HCT116 (cell line): ENCODE data around the gene ZFHX3. TPM values are rescaled to one million over a fixed set of nuclear protein-coding genes. Genes with fewer than 3 reads are reported as not detected.

Source experiments
- ATAC-seq: fragments of 200-7000 bp; cut with Tn5 transposase; 2 replicates; pipeline ENCODE4 v1.9.1; 2020; ENCODE audit warnings: mild to moderate bottlenecking, moderate library complexity
- BruUV-seq: library from RNA; stranded (reverse); fragments of 400-500 nt; replicated peaks from 2 replicates; lab custom pipeline; 2021; lab: Mats Ljungman, UMichigan
- CTCF ChIA-PET: fragments of 300-600 bp; sonication (Branson Sonifier 250); formaldehyde crosslinking; loops from one replicate; lab custom pipeline; 2021; ENCODE audit warnings: antibody characterized with exemption; lab: Charles Lee
- POLR2A ChIA-PET: fragments of 300-600, 350-600 bp; sonication (Branson Sonifier 250); formaldehyde crosslinking; loops from one replicate; lab custom pipeline; 2021; ENCODE audit warnings: antibody characterized with exemption; lab: Charles Lee
- RAD21 ChIA-PET, 2 experiments: fragments of 300-600 bp; sonication (Branson Sonifier 250); formaldehyde crosslinking; loops; one replicate each; lab custom pipeline; 2023; ENCODE audit warnings: low total read pairs in 2 of 2; ENCODE audit not compliant: uncharacterized antibody in 2 of 2, unreplicated experiment in 2 of 2, low non-redundant PET in 1 of 2; lab: Charles Lee
- DNase-seq: peaks from one replicate; pipeline ENCODE4 v3.0.0-alpha.2; 2010; ENCODE audit warnings: low read depth, low spot score
- H2AFZ ChIP-seq: fragments of 200-600 bp; shearing (Covaris generic), sonication (generic); 2 replicates; pipeline ENCODE4 v1.6.1; 2017; ENCODE audit warnings: low read depth, mixed run types, mixed read lengths, antibody characterized with exemption, low read length; ENCODE audit not compliant: poor library complexity, severe bottlenecking
- H3K27ac ChIP-seq: 2 replicates; pipeline ENCODE4 v1.5.1; 2012; ENCODE audit warnings: low read depth, low read length
- H3K27me3 ChIP-seq: fragments of 200-600 bp; sonication (generic); 2 replicates; pipeline ENCODE4 v1.6.1; 2016; ENCODE audit warnings: mixed run types, low read length, mixed read lengths; ENCODE audit not compliant: insufficient read depth
- H3K36me3 ChIP-seq, 2 experiments: fragments of 200-500 bp in 1 of 2; fragments of 200-600 bp in 1 of 2; sonication (Bioruptor generic) in 1 of 2; sonication (generic) in 1 of 2; 2 replicates each; pipeline versions ENCODE4 v1.5.1 to v1.6.1; 2014 to 2016; ENCODE audit warnings: low read length in 2 of 2, inconsistent platforms in 1 of 2, mixed read lengths in 1 of 2, mixed run types in 1 of 2; ENCODE audit not compliant: insufficient read depth in 2 of 2, control insufficient read depth in 1 of 2
- H3K4me1 ChIP-seq, 2 experiments: fragments of 200-600 bp in 1 of 2; sonication (generic) in 1 of 2; 2 replicates each; pipeline versions ENCODE4 v1.5.1 to v1.6.1; 2012 to 2017; ENCODE audit warnings: low read length in 2 of 2, inconsistent platforms in 1 of 2, mild to moderate bottlenecking in 1 of 2, mixed read lengths in 1 of 2, mixed run types in 1 of 2, moderate library complexity in 1 of 2; ENCODE audit not compliant: insufficient read depth in 2 of 2, control insufficient read depth in 1 of 2
- H3K4me2 ChIP-seq: fragments of 200-600 bp; sonication (generic); 2 replicates; pipeline ENCODE4 v1.6.1; 2017; ENCODE audit warnings: mixed run types, low read length, mixed read lengths
- H3K4me3 ChIP-seq, 2 experiments: fragments of 200-600 bp in 1 of 2; sonication (generic) in 1 of 2; replicated peaks in 1 of 2; 2 replicates each; pipeline ENCODE4 v1.5.1; 2011 to 2016; ENCODE audit warnings: low read length in 2 of 2, control low read depth in 1 of 2, low read depth in 1 of 2, mild to moderate bottlenecking in 1 of 2, mixed read lengths in 1 of 2, mixed run types in 1 of 2
- H3K79me2 ChIP-seq: fragments of 200-600 bp; sonication (generic); 2 replicates; pipeline ENCODE4 v1.6.1; 2017; ENCODE audit warnings: mild to moderate bottlenecking, mixed run types, low read length, moderate library complexity, mixed read lengths; ENCODE audit not compliant: insufficient read depth
- H3K9ac ChIP-seq: fragments of 200-600 bp; sonication (generic); 2 replicates; pipeline ENCODE4 v1.6.1; 2016; ENCODE audit warnings: low read length, mixed read lengths
- H3K9me2 ChIP-seq: fragments of 200-600 bp; sonication (generic), shearing (Covaris generic); 2 replicates; pipeline ENCODE4 v1.6.1; 2017; ENCODE audit warnings: mixed run types, mild to moderate bottlenecking, moderate library complexity; ENCODE audit not compliant: insufficient read depth
- H3K9me3 ChIP-seq, 2 experiments: fragments of 200-500 bp in 1 of 2; fragments of 200-600 bp in 1 of 2; sonication (Bioruptor generic) in 1 of 2; sonication (generic) in 1 of 2; 2 replicates each; pipeline ENCODE4 v1.6.1; 2014 to 2017; ENCODE audit warnings: low read length in 2 of 2, mixed read lengths in 2 of 2, inconsistent platforms in 1 of 2, low read depth in 1 of 2, mild to moderate bottlenecking in 1 of 2, mixed run types in 1 of 2, moderate library complexity in 1 of 2; ENCODE audit not compliant: control insufficient read depth in 1 of 2, insufficient read depth in 1 of 2
- H4K20me1 ChIP-seq: fragments of 200-600 bp; sonication (generic), shearing (Covaris generic); 2 replicates; pipeline ENCODE4 v1.6.1; 2017; ENCODE audit warnings: mixed run types, mild to moderate bottlenecking, moderate library complexity; ENCODE audit not compliant: insufficient read depth
- CEBPB ChIP-seq: IDR thresholded peaks from 2 replicates; pipeline ENCODE4 v1.6.1; 2012; ENCODE audit warnings: low read depth
- ELF1 ChIP-seq: IDR thresholded peaks from 2 replicates; pipeline ENCODE4 v1.6.1; 2012; ENCODE audit warnings: low read depth, borderline replicate concordance
- EZH2phosphoT487 ChIP-seq: fragments of 200-600 bp; IDR thresholded peaks from 2 replicates; pipeline ENCODE4 v1.6.1; 2018; ENCODE audit warnings: antibody characterized with exemption, borderline replicate concordance
- FOSL1 ChIP-seq: IDR thresholded peaks from 2 replicates; pipeline ENCODE4 v1.6.1; 2012; ENCODE audit warnings: low read depth
- POLR2AphosphoS5 ChIP-seq: IDR thresholded peaks from 2 replicates; pipeline ENCODE4 v1.6.1; 2011; ENCODE audit warnings: mild to moderate bottlenecking, low read depth, low read length, moderate library complexity
- RAD21 ChIP-seq: IDR thresholded peaks from 2 replicates; pipeline ENCODE4 v1.6.1; 2012; ENCODE audit warnings: low read depth, mild to moderate bottlenecking
- REST ChIP-seq: IDR thresholded peaks from 2 replicates; pipeline ENCODE4 v1.6.1; 2012; ENCODE audit warnings: low read depth
- SIN3A ChIP-seq: IDR thresholded peaks from 2 replicates; pipeline ENCODE4 v1.6.1; 2012; ENCODE audit warnings: low read depth
- SRF ChIP-seq: IDR thresholded peaks from 2 replicates; pipeline ENCODE4 v1.6.1; 2012; ENCODE audit warnings: low read depth
- intact Hi-C: fragments of 100-400 bp; cut with micrococcal nuclease; formaldehyde crosslinking; loops from 2 replicates; pipeline ENCODE4 v1.10.0; 2022
- total RNA-seq: library from RNA; stranded (reverse); gene quantifications from one replicate; pipeline ENCODE4 v1.2.1, GENCODE V29; 2021; ENCODE audit not compliant: unreplicated experiment
- TF ChIP-seq, protein P1 (sequence below), 3 experiments: fragments of 200-600 bp in 1 of 3; sonication (generic) in 1 of 3; IDR thresholded peaks in 2 of 3; conservative IDR thresholded peaks in 1 of 3; 2 replicates each; pipeline ENCODE4 v1.5.1; 2012 to 2017; ENCODE audit warnings: low read depth in 2 of 3, low read length in 2 of 3, antibody characterized with exemption in 1 of 3, borderline replicate concordance in 1 of 3, control low read depth in 1 of 3, mild to moderate bottlenecking in 1 of 3, mixed read lengths in 1 of 3, mixed run types in 1 of 3, moderate library complexity in 1 of 3; ENCODE audit not compliant: insufficient read depth in 1 of 3
- TF ChIP-seq, protein P2 (sequence below): IDR thresholded peaks from 2 replicates; pipeline ENCODE4 v1.6.1; 2012

Gene ZFHX3
- total RNA-seq, 1 experiment from 2014 or later, result 6.3 TPM

- ChIA-PET CTCF (interaction anchor here (0.6 to 3.8 kb wide), 3 partner anchors 15 to 345 kb away, joined by 3 to 25 read pairs (median 5); no protein-coding TSS in a partner anchor), RAD21 (no interaction called here), POLR2A (no interaction called here)
- Histone ChIP-seq H3K79me2 (no peaks in the 10 kb centered on the region), H3K27me3 (no peaks in the 10 kb centered on the region), H3K27ac (no peak overlapping the region), H3K36me3 (no peaks in the 10 kb centered on the region), H3K9me3 (no peaks in the 10 kb centered on the region), H2AFZ (no peak overlapping the region), H3K4me3 (no peak overlapping the region), H4K20me1 (no peaks in the 10 kb centered on the region), H3K4me1 (peaks cover 14 to 25% of the 10 kb centered on the region in 2 experiments), H3K9me2 (no peaks in the 10 kb centered on the region), H3K9ac (no peak overlapping the region), H3K4me2 (no peak overlapping the region; the same call in 1 of the 2 replicates)
- DNase-seq, result no peak
- ATAC-seq, result peak; percentile 82
- intact Hi-C loops, result loop anchor here (2.0 to 5.0 kb wide), 2 partner anchors 345 to 350 kb away; no protein-coding TSS in a partner anchor
- TF ChIP-seq, protein P1, sequence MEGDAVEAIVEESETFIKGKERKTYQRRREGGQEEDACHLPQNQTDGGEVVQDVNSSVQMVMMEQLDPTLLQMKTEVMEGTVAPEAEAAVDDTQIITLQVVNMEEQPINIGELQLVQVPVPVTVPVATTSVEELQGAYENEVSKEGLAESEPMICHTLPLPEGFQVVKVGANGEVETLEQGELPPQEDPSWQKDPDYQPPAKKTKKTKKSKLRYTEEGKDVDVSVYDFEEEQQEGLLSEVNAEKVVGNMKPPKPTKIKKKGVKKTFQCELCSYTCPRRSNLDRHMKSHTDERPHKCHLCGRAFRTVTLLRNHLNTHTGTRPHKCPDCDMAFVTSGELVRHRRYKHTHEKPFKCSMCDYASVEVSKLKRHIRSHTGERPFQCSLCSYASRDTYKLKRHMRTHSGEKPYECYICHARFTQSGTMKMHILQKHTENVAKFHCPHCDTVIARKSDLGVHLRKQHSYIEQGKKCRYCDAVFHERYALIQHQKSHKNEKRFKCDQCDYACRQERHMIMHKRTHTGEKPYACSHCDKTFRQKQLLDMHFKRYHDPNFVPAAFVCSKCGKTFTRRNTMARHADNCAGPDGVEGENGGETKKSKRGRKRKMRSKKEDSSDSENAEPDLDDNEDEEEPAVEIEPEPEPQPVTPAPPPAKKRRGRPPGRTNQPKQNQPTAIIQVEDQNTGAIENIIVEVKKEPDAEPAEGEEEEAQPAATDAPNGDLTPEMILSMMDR (IDR thresholded peaks at IDR 0.05 in 2 of 3, conservative IDR thresholded peaks at IDR 0.05 in 1 of 3; ENCODE audit: borderline replicate concordance in 1 of 3, insufficient read depth in 1 of 3, low read depth in 2 of 3, low read length in 2 of 3), result peak; percentile 47 to 65 (median 59); a peak in 5 of 6 replicates
- TF ChIP-seq CEBPB, result no peak
- TF ChIP-seq SRF, result no peak
- no peak for TF ChIP-seq SIN3A
- no peak for TF ChIP-seq ELF1
- TF ChIP-seq POLR2AphosphoS5, result no peak
- no peak for TF ChIP-seq FOSL1
- TF ChIP-seq EZH2phosphoT487, result no peak
- TF ChIP-seq RAD21, result peak; percentile 60
- no peak for TF ChIP-seq REST
- TF ChIP-seq, protein P2, sequence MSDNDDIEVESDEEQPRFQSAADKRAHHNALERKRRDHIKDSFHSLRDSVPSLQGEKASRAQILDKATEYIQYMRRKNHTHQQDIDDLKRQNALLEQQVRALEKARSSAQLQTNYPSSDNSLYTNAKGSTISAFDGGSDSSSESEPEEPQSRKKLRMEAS, result no peak
- no TSS peak for BruUV-seq
Observed at GRCh38 chr16:72847187-72848027, 200.5 kb downstream of the ZFHX3 start.
